Right ventricle myocardium superior (tissue), 1 donor: ENCODE results near the gene GBP3. TPM values are rescaled to one million over a fixed set of nuclear protein-coding genes. Genes with fewer than 3 reads are reported as not detected.
A peak's percentile ranks its signal among the peaks of the same experiment; 100 is the strongest.
"Not testable (repeated sequence)": the region's sequence is repeated elsewhere in the genome, so short reads cannot be mapped to it uniquely, and the experiment has no call there.

Experiments
- ATAC-seq: fragments of 200-7000 bp; cut with Tn5 transposase; one replicate; pipeline ENCODE4 v1.9.1; 2020; ENCODE audit warnings: mild to moderate bottlenecking; ENCODE audit not compliant: poor library complexity
- DNase-seq: peaks from one replicate; pipeline ENCODE4 v3.0.0-alpha.2; 2020
- intact Hi-C: fragments of 100-400 bp; cut with DNase I; formaldehyde crosslinking; loops from one replicate; pipeline ENCODE4 v1.11.2; 2022
- total RNA-seq: library from RNA; stranded (reverse); fragmentation: NEBNext Ultra II Directional; extraction: Animal tissue kit (Norgen Biotek cat#: 25700); gene quantifications from one replicate; pipeline ENCODE4 v1.2.1, GENCODE V29; 2021
- donor health status: DM: no; HTN: yes; CAD: no; lungs with severe emphysema.

GBP3 gene
- total RNA-seq, 1 donor from 2014 or later: 6.6 TPM

DNA sequence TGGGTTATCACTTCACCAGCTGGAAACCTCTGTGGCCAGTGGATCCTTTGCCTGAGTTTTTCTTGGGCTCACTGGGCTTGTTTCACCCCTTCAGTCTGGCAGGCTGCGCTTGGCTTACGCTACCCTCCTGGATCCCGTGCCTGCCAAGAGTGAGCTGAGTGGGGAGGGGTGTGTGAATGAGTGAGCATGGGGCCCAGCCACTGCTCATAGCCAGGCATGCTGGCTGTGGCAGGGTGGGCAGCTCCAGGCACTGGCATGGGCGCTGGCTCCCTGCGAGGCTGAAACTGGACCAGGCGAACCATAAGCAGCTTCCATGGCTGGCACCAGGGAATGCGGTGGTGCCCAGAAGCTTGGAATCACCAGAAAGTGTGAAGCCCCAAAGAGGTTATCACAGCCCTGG is 19.8 kb upstream of the GBP3 start:
- no peak for ATAC-seq
- intact Hi-C loops: no loop called here
- no peak for DNase-seq

GRCh38 chr1:89041721-89042120 is 19.1 kb upstream of the GBP3 start:
- intact Hi-C loops: no loop called here
- ATAC-seq (no peak), DNase-seq (no peak)

GRCh38 chr1:89041119-89041641 is 18.5 kb upstream of the GBP3 start:
- ATAC-seq: no peak
- intact Hi-C loops: no loop called here

DNA sequence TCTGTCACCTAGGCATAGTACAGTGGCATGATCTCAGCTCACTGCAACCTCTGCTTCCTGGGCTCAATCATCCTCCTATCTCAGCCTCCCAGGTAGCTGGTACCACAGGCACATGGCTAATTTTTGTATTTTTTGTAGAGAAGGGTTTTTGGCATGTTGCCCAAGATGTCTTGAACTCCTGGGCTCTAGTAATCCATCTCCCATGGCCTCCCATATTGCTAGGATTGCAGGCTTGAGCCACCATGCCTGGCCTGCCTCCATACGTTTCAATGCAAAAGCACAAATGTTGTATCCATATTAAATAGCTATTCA is 17.6 kb upstream of the GBP3 start:
- ATAC-seq: no peak
- intact Hi-C loops: no loop called here
- no peak for DNase-seq

More at GRCh38 chr1:89041119-89041641, 18.5 kb upstream of the GBP3 start:
- DNase-seq: no peak

DNA sequence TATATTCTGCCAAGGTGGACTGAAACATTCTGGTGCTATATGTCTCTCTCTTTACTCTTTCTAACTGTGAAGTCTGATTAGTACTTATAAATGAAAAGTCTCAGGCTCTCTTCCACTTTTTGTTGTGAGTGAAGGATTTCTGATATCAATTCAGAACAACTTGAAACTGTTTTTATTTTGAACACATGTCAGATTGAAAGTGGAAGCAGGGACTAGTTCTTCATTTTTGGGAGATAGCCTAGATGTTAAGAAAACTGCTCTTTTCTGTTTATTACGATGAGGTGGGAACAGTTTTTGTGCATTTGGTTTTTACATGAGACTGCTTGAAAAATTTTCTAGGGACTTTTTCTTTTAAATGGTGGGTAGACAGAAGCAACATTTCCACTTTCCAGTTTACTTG is 14.5 kb upstream of the GBP3 start:
- intact Hi-C loops: no loop called here
- DNase-seq (no peak), ATAC-seq (no peak)

DNA sequence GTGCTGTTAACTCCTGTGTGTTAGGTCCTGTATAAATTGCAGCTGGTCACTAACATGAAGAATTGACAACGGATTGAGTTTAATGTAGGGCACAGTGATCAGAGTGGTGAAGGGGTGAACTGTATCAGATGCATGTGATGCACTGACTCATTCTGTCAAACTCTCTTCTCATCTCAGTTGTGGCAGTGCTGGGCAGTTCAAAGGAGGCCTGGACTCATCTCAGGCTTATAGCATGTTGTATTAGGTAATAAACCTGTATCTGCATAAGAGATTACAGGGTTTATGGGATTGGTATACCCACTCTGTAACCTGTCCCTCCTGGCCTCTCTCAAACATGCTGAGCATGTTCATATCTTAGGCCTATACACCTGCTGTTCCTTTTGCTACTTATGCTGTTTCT is 12.4 kb upstream of the GBP3 start:
- ATAC-seq (no peak), DNase-seq (no peak)
- intact Hi-C loops: no loop called here

DNA sequence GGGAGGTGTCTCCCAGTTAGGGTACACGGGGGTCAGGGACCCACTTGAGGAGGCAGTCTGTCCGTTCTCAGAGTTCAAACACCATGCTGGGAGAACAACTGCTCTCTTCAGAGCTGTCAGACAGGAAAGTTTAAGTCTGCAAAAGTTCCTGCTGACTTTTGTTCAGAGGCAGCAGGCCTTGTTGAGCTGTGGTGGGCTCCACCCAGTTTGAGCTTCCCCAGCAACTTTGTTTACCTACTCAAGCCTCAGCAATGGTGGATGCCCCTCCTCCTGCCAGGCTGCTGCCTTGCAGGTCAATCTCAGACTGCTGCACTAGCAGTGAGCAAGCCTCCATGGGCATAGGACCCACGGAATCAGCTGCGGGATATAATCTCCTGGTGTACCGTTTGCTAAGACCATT is 11.3 kb upstream of the GBP3 start:
- DNase-seq, ATAC-seq, intact Hi-C loops: not testable (repeated sequence)

DNA sequence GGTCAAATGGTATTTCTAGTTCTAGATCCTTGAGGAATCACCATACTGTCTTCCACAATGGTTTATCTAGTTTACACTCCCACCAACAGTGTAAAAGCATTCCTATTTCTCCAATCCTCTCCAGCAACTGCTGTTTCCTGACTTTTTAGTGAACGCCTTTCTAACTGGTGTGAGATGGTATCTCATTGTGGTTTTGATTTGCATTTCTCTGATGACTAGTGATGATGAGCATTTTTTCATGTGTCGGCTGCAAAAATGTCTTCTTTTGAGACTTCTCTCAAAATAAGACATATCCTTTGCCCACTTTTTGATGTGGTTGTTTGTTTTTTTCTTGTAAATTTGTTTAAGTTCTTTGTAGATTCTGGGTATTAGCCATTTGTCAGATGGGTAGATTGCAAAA is 6.4 kb upstream of the GBP3 start:
- DNase-seq, intact Hi-C loops, ATAC-seq: not testable (repeated sequence)

DNA sequence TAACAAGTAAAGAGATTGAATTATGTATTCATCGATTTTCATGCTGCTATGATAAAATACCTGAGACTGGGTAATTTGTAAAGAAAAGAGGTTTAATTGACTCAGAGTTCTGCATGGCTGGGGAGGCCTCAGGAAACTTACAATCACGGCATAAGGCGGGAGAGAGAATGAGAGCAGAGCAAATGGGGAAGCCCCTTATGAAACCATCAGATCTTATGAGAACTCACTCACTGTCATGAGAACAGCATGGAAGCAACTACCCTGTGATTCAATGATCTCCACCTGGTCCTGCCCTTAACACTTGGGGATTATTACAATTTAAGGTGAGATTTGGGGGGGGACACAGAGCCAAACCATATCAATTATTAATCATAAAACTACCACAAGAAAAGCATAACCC is 3.3 kb upstream of the GBP3 start:
- DNase-seq (no peak), ATAC-seq (no peak)
- intact Hi-C loops: no loop called here

DNA sequence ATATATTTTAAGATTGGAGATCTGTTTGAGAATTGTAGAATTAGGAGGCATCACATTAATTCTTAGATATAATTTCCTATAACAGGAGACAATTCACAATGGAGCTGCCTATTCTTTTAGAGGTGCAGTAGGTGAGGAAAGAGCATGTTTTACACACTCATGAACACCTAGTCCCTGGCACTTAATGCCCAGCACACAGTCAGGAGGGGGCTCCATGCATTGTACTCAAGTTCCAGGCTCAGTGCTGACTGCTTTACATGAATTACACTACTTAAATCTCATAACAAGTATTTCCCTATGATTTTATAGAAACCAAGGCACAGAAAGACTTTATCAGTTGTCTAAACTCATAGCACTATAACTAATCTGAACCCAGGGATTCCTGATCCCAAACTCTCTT is 360 bp upstream of the GBP3 start:
- ATAC-seq: no peak
- DNase-seq: no peak
- intact Hi-C loops: no loop called here

DNA sequence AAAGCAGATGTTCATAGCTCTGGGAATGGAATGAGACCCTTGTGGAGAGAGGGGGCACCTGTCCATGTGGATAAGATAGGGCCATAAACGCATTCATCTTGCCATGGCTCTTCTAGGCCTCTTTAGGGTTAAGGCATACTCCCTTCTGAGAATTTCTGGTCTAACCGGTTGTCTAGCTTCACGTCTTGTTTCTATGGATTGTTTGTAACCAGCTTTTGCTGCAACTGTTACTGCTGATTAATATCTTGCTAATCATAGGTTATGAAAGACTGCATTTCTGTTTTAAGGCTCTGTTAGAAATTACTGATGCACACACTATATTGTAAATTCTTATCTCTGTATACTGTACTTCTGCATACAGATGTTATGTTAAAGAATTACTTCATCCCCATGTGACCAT is 4.3 kb downstream of the GBP3 start:
- intact Hi-C loops, DNase-seq, ATAC-seq: not testable (repeated sequence)

DNA sequence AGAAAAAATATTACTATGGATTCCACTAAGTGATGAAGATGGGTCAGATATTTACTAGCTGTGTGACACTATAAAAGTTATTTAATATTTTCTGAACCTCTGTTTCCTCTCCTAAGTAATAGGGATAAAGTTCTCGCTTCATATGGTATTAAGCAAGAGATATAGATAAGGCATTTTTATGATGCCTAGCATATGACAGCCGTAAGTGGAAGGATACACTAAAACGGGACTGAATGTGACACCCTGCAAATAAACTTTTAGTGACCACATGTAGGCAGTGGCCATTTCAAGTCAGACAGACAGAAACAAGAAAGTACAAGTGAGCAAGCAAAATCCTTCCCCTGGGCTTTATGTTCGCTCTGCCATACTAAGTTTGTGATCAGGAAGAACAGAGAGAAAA is 14.2 kb downstream of the GBP3 start:
- intact Hi-C loops: no loop called here
- no peak for DNase-seq
- ATAC-seq: no peak

DNA sequence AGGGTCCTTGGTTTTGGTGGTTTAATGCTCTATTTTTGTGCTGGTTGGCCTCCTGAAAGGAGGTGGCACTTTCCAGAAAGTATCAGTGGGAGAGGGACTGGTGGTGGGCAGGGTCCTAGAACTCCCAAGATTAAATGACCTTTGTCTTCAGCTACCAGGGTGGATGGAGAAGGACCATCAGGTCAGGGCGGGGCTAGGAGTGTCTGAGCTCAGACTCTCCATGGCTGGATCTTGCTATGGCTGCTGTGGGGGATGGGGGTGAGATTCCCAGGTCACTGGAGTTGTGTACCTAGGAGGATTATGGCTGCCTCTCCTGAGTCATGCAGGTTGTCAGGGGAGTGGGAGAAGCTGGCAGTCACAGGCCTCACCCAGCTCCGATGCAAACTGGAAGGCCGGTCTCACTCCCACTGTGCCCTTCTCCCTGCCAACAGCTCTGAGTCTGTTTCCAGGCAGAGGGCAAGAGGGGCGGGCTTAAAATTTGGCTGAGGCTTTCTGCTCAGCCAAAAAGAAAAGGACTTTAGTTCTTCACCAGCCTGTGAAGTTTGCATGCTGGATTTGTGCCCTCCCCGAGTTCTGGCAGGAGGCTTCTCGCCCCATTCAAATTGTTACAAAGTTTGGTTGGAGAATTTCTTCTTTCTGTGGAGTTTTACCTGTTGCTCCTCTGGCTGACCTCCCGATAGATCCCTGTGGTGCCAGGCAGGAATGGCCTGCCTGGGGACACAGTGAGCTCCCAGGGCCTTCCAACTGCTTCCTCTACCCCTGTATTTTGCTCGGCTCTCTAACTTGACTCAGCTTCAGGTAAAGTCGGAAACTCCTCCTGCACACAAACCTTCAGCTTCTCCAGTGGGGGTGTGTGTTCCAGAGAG is 17.1 kb downstream of the GBP3 start:
- intact Hi-C loops: no loop called here
- peak; percentile 31 for ATAC-seq
- DNase-seq: no peak

DNA sequence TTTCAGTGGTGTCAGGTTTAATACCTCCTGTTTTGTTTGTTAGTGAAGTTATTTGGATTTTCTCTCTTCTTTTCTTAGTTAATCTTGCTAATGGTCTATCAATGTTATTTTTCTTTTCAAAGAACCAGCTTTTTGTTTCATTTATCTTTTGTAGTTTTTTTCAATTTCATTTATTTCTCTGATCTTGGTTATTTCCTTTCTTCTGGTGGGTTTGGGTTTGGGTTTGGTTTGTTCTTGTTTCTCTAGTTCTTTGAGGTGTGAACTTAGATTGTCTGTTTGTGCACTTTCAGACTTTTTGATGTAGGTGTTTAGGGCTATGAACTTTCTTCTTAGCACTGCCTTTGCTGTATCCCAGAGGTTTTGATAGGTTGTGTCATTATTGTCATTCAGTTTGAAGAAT is 20.5 kb downstream of the GBP3 start:
- intact Hi-C loops: loop anchor here (5.0 kb wide), 1 partner anchor 355 kb away; no protein-coding TSS in a partner anchor

GRCh38 chr1:89001510-89001909 is 21.2 kb downstream of the GBP3 start:
- ATAC-seq (no peak), DNase-seq (no peak)
- intact Hi-C loops: loop anchor here (5.0 kb wide), 1 partner anchor 356 kb away; no protein-coding TSS in a partner anchor

More for the DNA sequence above, 20.5 kb downstream of the GBP3 start:
- not testable (repeated sequence) for ATAC-seq, DNase-seq

GRCh38 chr1:88998716-88999115 is 23.9 kb downstream of the GBP3 start:
- ATAC-seq (peak; percentile 95), DNase-seq (no peak)
- intact Hi-C loops: loop anchor here (5.0 kb wide), 1 partner anchor 454 kb away; no protein-coding TSS in a partner anchor

GRCh38 chr1:88990426-88990825 is 32.2 kb downstream of the GBP3 start:
- intact Hi-C loops: no loop called here
- no peak for ATAC-seq
- no peak for DNase-seq

- ATAC-seq (no peak), DNase-seq (no peak)
- intact Hi-C loops: no loop called here
These were observed 37.0 kb downstream of the GBP3 start for GRCh38 chr1:88985692-88986091.

DNA sequence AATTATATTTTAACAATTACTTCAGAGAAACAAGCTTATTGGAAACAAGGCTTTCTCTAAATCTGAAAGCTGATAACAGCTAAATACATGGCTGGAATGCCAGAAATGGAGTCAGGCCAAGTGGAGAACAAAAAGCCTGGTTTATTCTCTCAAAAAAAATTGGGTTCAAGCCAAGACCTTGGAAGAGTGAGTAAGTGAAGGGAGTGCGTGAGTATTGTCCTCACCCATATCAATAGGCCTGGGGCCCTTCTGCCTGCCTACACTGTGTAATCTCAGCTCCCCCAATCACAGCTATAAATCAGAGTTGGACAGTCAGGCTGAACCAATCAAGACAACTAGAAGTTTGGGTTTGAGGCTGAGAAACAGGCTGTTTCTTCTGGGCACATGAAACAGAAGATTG is 37.6 kb downstream of the GBP3 start:
- DNase-seq (no peak), ATAC-seq (peak; percentile 78)
- intact Hi-C loops: no loop called here

DNA sequence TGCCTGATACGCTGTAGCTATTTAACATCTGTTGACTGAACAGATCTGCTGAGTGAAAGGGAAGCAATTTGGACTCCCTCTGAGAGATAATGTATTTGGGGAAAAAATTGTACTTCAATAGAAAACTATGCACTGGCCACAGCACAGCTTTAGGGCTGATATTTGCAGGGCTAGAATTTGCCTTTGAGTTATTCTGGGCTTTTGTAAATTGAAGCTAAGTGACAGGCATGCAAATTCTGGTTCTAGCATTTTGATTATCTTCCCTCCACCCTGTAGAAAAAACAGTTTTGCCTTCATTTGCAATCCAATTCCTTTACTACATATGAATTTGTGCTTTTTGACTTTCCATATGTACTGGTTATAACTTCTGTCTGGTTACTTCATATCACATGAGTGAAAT is 38.1 kb downstream of the GBP3 start:
- intact Hi-C loops: no loop called here

More for the DNA sequence above, 38.1 kb downstream of the GBP3 start:
- no peak for DNase-seq
- no peak for ATAC-seq
